Ovary (tissue), 9 donors: ENCODE data around the gene PLAU. TPM values are rescaled to one million over a fixed set of nuclear protein-coding genes. Genes with fewer than 3 reads are reported as not detected.

Source experiments
- DNase-seq, 5 donors: peaks; one replicate each; pipeline ENCODE4 v3.0.0-alpha.2; 2019 to 2020
- H3K27ac ChIP-seq, 2 donors: fragments of 200-600 bp; one replicate each; pipeline versions ENCODE4 v1.5.1 to v1.8.0; 2019 to 2022
- H3K27me3 ChIP-seq: fragments of 200-600 bp; one replicate; pipeline ENCODE4 v1.8.0; 2022
- H3K36me3 ChIP-seq: fragments of 200-600 bp; sonication (generic); one replicate; pipeline ENCODE4 v1.5.1; 2019
- H3K4me1 ChIP-seq: one replicate; pipeline ENCODE4 v1.8.1; 2013; ENCODE audit warnings: mild to moderate bottlenecking, moderate library complexity; ENCODE audit not compliant: insufficient read depth
- H3K4me3 ChIP-seq: fragments of 200-600 bp; sonication (generic); one replicate; pipeline ENCODE4 v1.5.1; 2017
- H3K9me3 ChIP-seq, 2 donors: fragments of 200-600 bp in 1 of 2; sonication (generic) in 1 of 2; one replicate each; pipeline versions ENCODE4 v1.5.1 to v1.8.1; 2013 to 2019; ENCODE audit warnings: mild to moderate bottlenecking in 1 of 2, moderate library complexity in 1 of 2
- CTCF ChIP-seq, 3 donors: fragments of 450-650 bp in 2 of 3; fragments of 200-600 bp in 1 of 3; IDR thresholded peaks; one replicate each; pipeline versions ENCODE4 v1.5.1 to v1.8.0; 2016 to 2022; ENCODE audit warnings: antibody characterized with exemption in 3 of 3, mild to moderate bottlenecking in 1 of 3
- EP300 ChIP-seq: sonication (generic); formaldehyde crosslinking; IDR thresholded peaks from one replicate; pipeline ENCODE4 v1.6.1; 2017; ENCODE audit warnings: antibody characterized with exemption
- POLR2A ChIP-seq: fragments of 450-650 bp; IDR thresholded peaks from one replicate; pipeline ENCODE4 v1.6.1; 2017; ENCODE audit warnings: antibody characterized with exemption, mild to moderate bottlenecking, moderate library complexity
- WGBS, 3 donors: extraction: QIAGEN DNeasy Blood & Tissue Kit in 1 of 3; methylation state at CpG; one replicate each; pipeline versions ENCODE4 v1.1.5 to v1.1.7; 2013 to 2017; 5-methylcytosine and 5-hydroxymethylcytosine counted together
- intact Hi-C, 4 donors: fragments of 100-400 bp; cut with DNase I; formaldehyde crosslinking; loops; one replicate each; pipeline versions ENCODE4 v1.11.0 to v1.15.1; 2022 to 2023
- polyA plus RNA-seq, 2 donors: library from polyadenylated mRNA; stranded (reverse); fragments of 200-250 nt in 1 of 2; fragments of 350-450 nt in 1 of 2; fragmentation: Illumina TruSeq in 1 of 2; extraction: RNeasy Lipid Tissue Mini Kit (QIAGEN cat#74804) in 1 of 2; gene quantifications; one replicate each; pipeline ENCODE4 v1.2.3, GENCODE V29; 2013 to 2014
- total RNA-seq, 7 donors: library from RNA; depleted of rRNA in 2 of 7; stranded (reverse); fragments of >200 nt in 2 of 7; fragmentation: NEBNext Ultra II Directional in 3 of 7; extraction: Animal tissue kit (Norgen Biotek cat#: 25700) in 3 of 7; gene quantifications; one replicate each; pipeline versions ENCODE4 v1.1.0 to v1.2.4, GENCODE V29; 2016 to 2023
- donor health status: DM: no; HTN: no; CAD: no; lungs with moderate emphysema.
- donor health status: DM: no; HTN: no; CAD: no.
- donor health status: Bipolar disorder and iron deficiency.
- donor health status: DM: yes; HTN: yes; CAD: no.
- donor health status: DM: no; HTN: no; CAD: no.
- donor health status: DM: yes; HTN: yes; CAD: no.

The PLAU gene
- total and polyA plus RNA-seq, 9 donors: 0.24 to 12.6 (median 4.6) TPM

DNA sequence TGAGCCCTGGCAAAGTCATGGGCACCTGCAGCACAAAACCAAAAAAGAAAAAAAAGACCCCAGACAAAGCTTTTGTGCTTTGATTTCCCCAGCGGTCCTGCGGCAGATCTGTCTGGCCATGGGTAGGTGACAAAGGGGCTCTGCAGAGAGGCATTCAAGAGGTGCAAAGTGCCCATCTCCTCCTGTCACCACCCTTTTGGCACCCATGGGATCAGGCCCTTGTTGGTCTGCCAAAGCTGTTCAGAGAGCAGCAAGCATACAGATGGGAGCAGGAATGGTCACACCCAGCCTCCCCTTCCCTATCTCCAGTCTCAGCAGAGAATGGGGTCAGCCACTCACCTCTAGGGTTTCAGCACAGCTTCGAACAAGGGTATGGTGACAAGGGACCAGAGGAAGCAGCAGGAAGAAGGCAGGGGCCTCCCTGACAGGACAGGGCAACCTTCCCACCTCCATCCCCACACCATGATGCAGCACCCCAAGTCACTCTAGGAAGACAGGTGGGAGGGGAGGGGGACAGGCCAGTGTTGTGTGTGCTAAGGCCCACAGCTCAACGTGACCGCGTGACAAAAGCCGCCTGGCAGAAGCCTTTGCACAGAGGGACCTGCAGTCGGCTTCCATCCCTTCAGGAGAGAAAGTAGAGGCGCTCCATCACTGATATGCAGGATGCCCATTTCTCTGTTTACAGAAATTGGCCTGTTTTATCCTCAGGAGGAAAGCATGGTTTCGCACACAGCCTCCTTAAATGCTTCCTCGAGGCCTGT, 42.9 kb upstream of the PLAU start:
- Histone ChIP-seq H3K4me1 (no peaks in the 10 kb centered on the region), H3K4me3 (no peak overlapping the region), H3K36me3 (no peaks in the 10 kb centered on the region), H3K9me3 (no peaks in the 10 kb centered on the region), H3K27ac (no peak overlapping the region), H3K27me3 (no peaks in the 10 kb centered on the region)
- no peak for DNase-seq
- TF ChIP-seq EP300 (no peak), CTCF (IDR thresholded peaks at IDR 0.05) (no peak), POLR2A (no peak)
- intact Hi-C loops: no loop called here
- WGBS, 3 donors: 84 to 88% (median 87%) methylated on average over 11 of the region's 11 CpGs

DNA sequence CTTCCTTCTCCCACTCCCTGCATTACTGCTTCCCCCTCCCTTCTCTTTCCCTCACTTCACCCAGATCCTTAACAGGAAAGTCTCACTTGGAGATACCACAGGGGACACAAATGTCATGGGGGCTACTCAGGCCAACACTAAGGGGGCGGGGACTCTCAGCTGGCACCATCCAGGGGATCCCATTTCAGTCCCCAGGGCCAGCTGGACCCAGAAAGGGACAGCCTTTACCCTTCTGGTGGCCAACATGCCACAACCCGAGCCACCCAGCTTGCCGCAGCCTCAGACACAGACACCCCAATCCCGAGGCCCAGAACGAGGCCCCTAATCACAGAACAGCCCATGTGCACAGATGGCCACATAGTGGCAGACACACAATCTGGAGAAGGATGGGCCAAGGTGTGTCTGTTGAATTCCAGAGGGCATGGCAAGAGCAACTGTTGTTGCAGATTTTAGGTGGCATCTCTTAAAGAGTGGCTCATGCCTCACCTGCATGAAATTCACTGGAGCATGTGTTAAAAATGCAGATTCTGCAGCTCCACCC, 42.2 kb upstream of the PLAU start:
- Histone ChIP-seq H3K4me3 (no peak overlapping the region), H3K27ac (no peak overlapping the region), H3K27me3 (no peaks in the 10 kb centered on the region), H3K9me3 (no peaks in the 10 kb centered on the region), H3K36me3 (no peaks in the 10 kb centered on the region), H3K4me1 (no peaks in the 10 kb centered on the region)
- 84 to 91% (median 88%) methylated on average over 5 of the region's 5 CpGs for WGBS, 3 donors
- intact Hi-C loops: no loop called here
- no peak for TF ChIP-seq CTCF (IDR thresholded peaks at IDR 0.05)
- DNase-seq: no peak

- no peaks in the 10 kb centered on the region for H3K36me3 ChIP-seq
- TF ChIP-seq POLR2A: no peak
- TF ChIP-seq EP300: no peak
- TF ChIP-seq CTCF (IDR thresholded peaks at IDR 0.05): no peak
- H3K4me1 ChIP-seq: peaks cover 3% of the 10 kb centered on the region
- H3K9me3 ChIP-seq: no peaks in the 10 kb centered on the region
- no peak overlapping the region for H3K27ac ChIP-seq
- no peak overlapping the region for H3K4me3 ChIP-seq
- H3K27me3 ChIP-seq: no peaks in the 10 kb centered on the region
- intact Hi-C loops: no loop called here
- no peak for DNase-seq
- 68 to 82% (median 81%) methylated on average over 8 of the region's 8 CpGs for WGBS, 3 donors
Measured at GRCh38 chr10:73871295-73872189, 39.4 kb upstream of the PLAU start.

- Histone ChIP-seq H3K27me3 (no peaks in the 10 kb centered on the region), H3K9me3 (no peaks in the 10 kb centered on the region), H3K36me3 (no peaks in the 10 kb centered on the region), H3K4me1 (peaks cover 3% of the 10 kb centered on the region), H3K4me3 (no peak overlapping the region), H3K27ac (no peak overlapping the region)
- intact Hi-C loops: no loop called here
- WGBS, 3 donors: 74 to 80% (median 78%) methylated on average over 5 of the region's 5 CpGs
- TF ChIP-seq CTCF (IDR thresholded peaks at IDR 0.05): no peak
- TF ChIP-seq EP300: no peak
- TF ChIP-seq POLR2A: no peak
- no peak for DNase-seq
Measured at GRCh38 chr10:73872190-73872710, 38.7 kb upstream of the PLAU start.
